Colonic mucosa (tissue), 4 donors: Measurements from ENCODE around the gene TESK2. TPM values are rescaled to one million over a fixed set of nuclear protein-coding genes. Genes with fewer than 3 reads are reported as not detected.

ENCODE experiments used
- DNase-seq: peaks from one replicate; pipeline ENCODE4 v3.0.0-alpha.2; 2020
- H3K27ac ChIP-seq: fragments of 200-600 bp; one replicate; pipeline ENCODE4 v1.8.0; 2021
- H3K27me3 ChIP-seq: fragments of 200-600 bp; one replicate; pipeline ENCODE4 v1.8.0; 2021
- H3K36me3 ChIP-seq: fragments of 200-600 bp; one replicate; pipeline ENCODE4 v1.8.0; 2021
- H3K4me1 ChIP-seq: fragments of 200-600 bp; one replicate; pipeline ENCODE4 v1.8.0; 2021; ENCODE audit warnings: mild to moderate bottlenecking
- H3K4me3 ChIP-seq: fragments of 200-600 bp; one replicate; pipeline ENCODE4 v1.8.0; 2021
- H3K9ac ChIP-seq, 2 donors: one replicate each; pipeline ENCODE4 v1.7.0; 2013; ENCODE audit warnings: control low read depth in 2 of 2, low read depth in 2 of 2, low read length in 2 of 2
- H3K9me3 ChIP-seq: fragments of 200-600 bp; one replicate; pipeline ENCODE4 v1.8.0; 2021
- CTCF ChIP-seq: fragments of 200-600 bp; IDR thresholded peaks from one replicate; pipeline ENCODE4 v1.8.0; 2022; ENCODE audit warnings: antibody characterized with exemption, mild to moderate bottlenecking
- intact Hi-C: fragments of 100-400 bp; cut with DNase I; formaldehyde crosslinking; loops from one replicate; pipeline ENCODE4 v1.14.1; 2022
- total RNA-seq, 2 donors: library from RNA; stranded (reverse); fragmentation: NEBNext Ultra II Directional in 1 of 2; extraction: Animal tissue kit (Norgen Biotek cat#: 25700) in 1 of 2; gene quantifications; one replicate each; pipeline ENCODE4 v1.2.1, GENCODE V29; 2021
- donor health status: healthy.
- donor health status: DM: no; HTN: no; CAD: no.
- donor health status: DM: no; HTN: no; CAD: no.

The TESK2 gene
- total RNA-seq, 2 donors from 2014 or later = 11.3 to 15.3 TPM

- DNase-seq = no peak
- Histone ChIP-seq H3K4me3 (no peak overlapping the region), H3K27me3 (no peaks in the 10 kb centered on the region), H3K9me3 (no peaks in the 10 kb centered on the region), H3K36me3 (no peaks in the 10 kb centered on the region), H3K27ac (no peak overlapping the region), H3K4me1 (no peaks in the 10 kb centered on the region), H3K9ac (no peak overlapping the region)
- intact Hi-C loops = loop anchor here (10.0 kb wide), 1 partner anchor 217 kb away; no protein-coding TSS in a partner anchor
- no peak for TF ChIP-seq CTCF
Measured at GRCh38 chr1:45348020-45348419, 142.9 kb downstream of the TESK2 start.

DNA sequence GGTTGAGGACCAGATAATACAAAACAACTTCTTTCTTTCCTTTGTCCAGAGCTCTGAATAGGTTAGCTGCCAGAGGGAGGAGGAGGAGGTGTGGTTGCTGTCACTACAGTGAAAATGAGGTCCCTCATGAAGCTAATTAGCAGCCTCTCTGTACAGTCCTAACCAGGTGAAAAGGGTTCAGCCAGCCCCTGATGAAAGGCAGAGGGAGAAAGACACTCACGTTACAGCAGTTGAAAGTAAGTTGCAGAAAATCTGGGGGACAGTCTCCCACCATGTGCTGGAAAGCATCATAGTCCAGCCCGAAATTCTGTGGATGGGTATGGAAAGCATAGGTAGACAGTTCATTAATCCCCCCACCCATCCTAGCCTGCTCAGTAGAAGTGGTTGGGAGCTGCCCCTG, 144.5 kb downstream of the TESK2 start:
- no peak for TF ChIP-seq CTCF
- no peak overlapping the region for H3K9ac ChIP-seq
- intact Hi-C loops = loop anchor here (10.0 kb wide), 1 partner anchor 218 kb away; no protein-coding TSS in a partner anchor
- H3K4me1 ChIP-seq = peaks cover under 1% of the 10 kb centered on the region
- no peak overlapping the region for H3K27ac ChIP-seq
- H3K9me3 ChIP-seq = no peaks in the 10 kb centered on the region
- no peaks in the 10 kb centered on the region for H3K36me3 ChIP-seq
- no peak overlapping the region for H3K4me3 ChIP-seq
- no peak for DNase-seq
- no peaks in the 10 kb centered on the region for H3K27me3 ChIP-seq

DNA sequence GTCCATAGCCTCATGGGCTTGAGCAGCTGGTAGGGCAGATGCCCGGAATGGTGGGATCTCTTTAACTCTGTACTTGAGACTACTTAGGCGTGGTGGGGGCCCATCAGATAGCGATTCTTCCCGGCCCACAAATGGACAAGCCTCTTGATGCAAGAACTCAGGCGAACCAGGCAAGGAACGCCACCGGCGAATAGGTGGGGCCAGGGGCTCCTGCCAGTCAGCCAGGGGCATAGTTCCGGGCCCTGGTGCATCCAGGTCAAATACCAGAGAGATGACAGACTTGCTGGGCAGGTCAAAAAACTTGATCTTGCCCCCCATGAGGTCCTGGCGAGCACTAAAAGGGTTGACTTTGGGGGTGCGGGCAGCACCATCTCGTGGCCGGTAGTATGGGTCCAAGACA, 145.9 kb downstream of the TESK2 start:
- no peaks in the 10 kb centered on the region for H3K27me3 ChIP-seq
- no peak overlapping the region for H3K9ac ChIP-seq
- no peak overlapping the region for H3K4me3 ChIP-seq
- TF ChIP-seq CTCF = no peak
- H3K4me1 ChIP-seq = peaks cover 9% of the 10 kb centered on the region
- H3K36me3 ChIP-seq = no peaks in the 10 kb centered on the region
- H3K27ac ChIP-seq = no peak overlapping the region
- no peak for DNase-seq
- H3K9me3 ChIP-seq = no peaks in the 10 kb centered on the region
- intact Hi-C loops = loop anchor here (10.0 kb wide), 1 partner anchor 220 kb away; no protein-coding TSS in a partner anchor

- no peaks in the 10 kb centered on the region for H3K27me3 ChIP-seq
- no peak overlapping the region for H3K4me3 ChIP-seq
- H3K9me3 ChIP-seq = no peaks in the 10 kb centered on the region
- TF ChIP-seq CTCF = no peak
- H3K4me1 ChIP-seq = peaks cover 9% of the 10 kb centered on the region
- intact Hi-C loops = loop anchor here (10.0 kb wide), 1 partner anchor 220 kb away; no protein-coding TSS in a partner anchor
- no peak for DNase-seq
- H3K27ac ChIP-seq = no peak overlapping the region
- H3K9ac ChIP-seq = no peak overlapping the region
- no peaks in the 10 kb centered on the region for H3K36me3 ChIP-seq
Measured at GRCh38 chr1:45344499-45344898, 146.5 kb downstream of the TESK2 start.

DNA sequence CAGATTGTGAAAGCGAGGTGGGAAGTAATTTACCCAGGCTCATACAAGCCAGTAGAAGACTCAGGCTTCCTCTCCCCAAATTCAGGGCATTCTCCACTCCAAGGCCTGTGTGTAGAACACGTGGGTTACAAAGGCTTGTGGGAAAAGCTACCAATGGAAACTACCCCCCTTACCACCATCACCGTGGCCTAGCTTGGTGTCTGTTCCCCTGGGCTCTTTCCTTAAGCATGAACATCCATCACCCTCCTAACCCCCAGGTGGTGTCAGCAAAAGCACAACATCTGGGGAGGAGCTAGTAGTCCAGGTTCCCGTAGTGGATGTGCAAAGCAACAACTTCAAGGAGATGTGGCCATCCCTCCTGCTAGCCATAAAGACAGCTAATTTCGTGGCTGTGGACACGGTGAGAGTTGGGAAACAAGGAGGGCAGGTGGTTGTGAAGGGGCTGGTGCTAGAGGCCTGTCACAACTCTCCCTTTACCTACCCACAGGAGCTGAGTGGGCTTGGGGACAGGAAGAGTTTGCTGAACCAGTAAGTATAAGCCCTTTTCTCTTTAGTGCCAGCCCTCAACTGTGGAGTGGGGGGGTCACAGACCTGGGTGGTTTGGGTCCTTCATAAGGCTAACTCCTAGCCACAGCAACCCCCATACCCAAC, 150.0 kb downstream of the TESK2 start:
- Histone ChIP-seq H3K9me3 (no peaks in the 10 kb centered on the region), H3K9ac (peak overlapping the region; percentile 91 to 93), H3K4me1 (peaks cover 9% of the 10 kb centered on the region), H3K27ac (peak overlapping the region; percentile 93), H3K27me3 (no peaks in the 10 kb centered on the region), H3K4me3 (peak overlapping the region; percentile 73), H3K36me3 (no peaks in the 10 kb centered on the region)
- no peak for TF ChIP-seq CTCF
- intact Hi-C loops = loop anchor here (10.0 kb wide), 1 partner anchor 224 kb away; no protein-coding TSS in a partner anchor
- DNase-seq = no peak
